ENCODE results near the gene HOXA9. TPM values are rescaled to one million over a fixed set of nuclear protein-coding genes. Genes with fewer than 3 reads are reported as not detected.

HOXA9 gene
- polyA plus RNA-seq, 1 of the 3 experiments (the other 2 are of a cell fraction), result not detected

GRCh38 chr7:27114881-27115220 lies 50.5 kb downstream of the HOXA9 start:
- ChIA-PET CTCF (interaction anchor here (0.7 to 1.6 kb wide), 6 partner anchors 12 to 433 kb away, joined by 3 to 4 read pairs (median 3); partner anchors contain the start of genes HOXA4 and HOXA5), POLR2A (no interaction called here)
- H3F3A ChIP-seq (replicated peaks; ENCODE audit: insufficient read depth), result peaks cover 5% of the 10 kb centered on the region
- H3K4me1 ChIP-seq (ENCODE audit: control insufficient read depth in 1 of 2, insufficient read depth in 2 of 2, low read depth in 1 of 2, low read length in 1 of 2), result no peaks in the 10 kb centered on the region; a peak in 1 of 4 replicates
- no peaks in the 10 kb centered on the region for H3K9me3 ChIP-seq
- H3K79me2 ChIP-seq (ENCODE audit: insufficient read depth), result no peaks in the 10 kb centered on the region
- H3K4me3 ChIP-seq (ENCODE audit: low read depth in 2 of 2, low read length in 1 of 2), result no peak overlapping the region
- WGBS (ENCODE audit: low lambda C conversion rate), result 10% methylated on average over 6 of the region's 6 CpGs
- no peaks in the 10 kb centered on the region for H3K9me2 ChIP-seq
- H3K4me2 ChIP-seq, result no peak overlapping the region
- no peak overlapping the region for H3K9ac ChIP-seq
- no peaks in the 10 kb centered on the region for H3K36me3 ChIP-seq (replicated peaks in 1 of 2; ENCODE audit: control insufficient read depth in 1 of 2, insufficient read depth in 2 of 2, low read length in 1 of 2)
- H2AFZ ChIP-seq (ENCODE audit: low read depth), result no peak overlapping the region
- DNase-seq, result no peak
- TF ChIP-seq USF1 (IDR thresholded peaks at IDR 0.05; ENCODE audit: borderline replicate concordance, low read depth), result no peak
- no peak for TF ChIP-seq RFX5 (IDR thresholded peaks at IDR 0.05; ENCODE audit: low read length)
- peak; percentile 24; the same call in 1 of the 2 replicates for TF ChIP-seq EZH2phosphoT487 (IDR thresholded peaks at IDR 0.05; ENCODE audit: borderline replicate concordance, low read depth)
- no peak for TF ChIP-seq MEF2A (IDR thresholded peaks at IDR 0.05; ENCODE audit: borderline replicate concordance, low read depth)
- TF ChIP-seq FOXJ3 (CRISPR knock-in tag; IDR thresholded peaks at IDR 0.05), result no peak
- TF ChIP-seq NRF1 (IDR thresholded peaks at IDR 0.05; ENCODE audit: low read depth, low read length), result no peak
- peaks cover 94% of the 10 kb centered on the region for H3K27me3 ChIP-seq (ENCODE audit: insufficient read depth)
- no peaks in the 10 kb centered on the region for H4K20me1 ChIP-seq (ENCODE audit: insufficient read depth)
- H3K27ac ChIP-seq (ENCODE audit: low read depth in 2 of 2, low read length in 1 of 2), result no peak overlapping the region

DNA sequence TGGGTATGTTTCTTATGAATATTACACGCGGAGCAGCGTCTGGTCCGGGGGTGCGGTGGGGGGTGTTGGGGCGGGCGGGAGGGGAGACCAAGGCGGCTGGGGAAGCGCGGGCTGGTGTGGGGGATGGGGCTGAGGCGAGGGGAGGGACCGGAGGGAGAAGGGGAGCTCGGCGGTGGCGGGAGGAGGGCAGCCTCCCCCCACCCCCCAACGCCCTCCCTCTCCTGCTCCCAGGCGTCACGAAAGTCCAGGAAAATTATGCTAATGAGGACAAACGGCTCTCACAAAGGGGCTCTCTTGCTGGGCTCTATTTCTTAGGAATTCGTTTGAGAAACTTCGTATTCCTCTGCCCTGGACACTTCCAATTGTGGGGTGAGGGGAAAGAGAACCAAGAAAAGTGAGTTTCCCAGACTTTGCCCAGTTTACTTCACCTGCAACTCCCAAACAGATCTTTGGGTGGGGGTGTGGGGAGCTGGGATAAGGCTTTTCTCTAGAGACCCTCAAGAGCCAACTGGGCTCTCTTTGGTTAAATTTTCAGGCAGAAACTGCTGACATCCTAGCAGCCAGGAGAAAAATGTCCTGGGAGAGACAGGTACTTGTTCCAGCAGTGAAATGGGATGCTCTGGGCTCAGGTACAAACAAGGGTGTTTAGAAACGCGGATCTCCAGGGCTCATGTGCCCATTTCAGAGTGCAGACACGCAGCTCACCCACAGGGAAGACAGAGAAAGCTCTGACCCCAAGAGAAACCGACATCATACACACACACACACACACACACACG lies 51.2 kb downstream of the HOXA9 start:
- POLR2A ChIA-PET, result no interaction called here
- H3F3A ChIP-seq (replicated peaks; ENCODE audit: insufficient read depth), result peaks cover 5% of the 10 kb centered on the region
- H3K9me2 ChIP-seq, result no peaks in the 10 kb centered on the region
- H3K27ac ChIP-seq (ENCODE audit: low read depth in 2 of 2, low read length in 1 of 2), result no peak overlapping the region
- H3K36me3 ChIP-seq (replicated peaks in 1 of 2; ENCODE audit: control insufficient read depth in 1 of 2, insufficient read depth in 2 of 2, low read length in 1 of 2), result no peaks in the 10 kb centered on the region
- no peak overlapping the region for H3K4me3 ChIP-seq (ENCODE audit: low read depth in 2 of 2, low read length in 1 of 2)
- WGBS (ENCODE audit: low lambda C conversion rate), result 7% methylated on average over 12 of the region's 26 CpGs
- H3K27me3 ChIP-seq (ENCODE audit: insufficient read depth), result peaks cover 94% of the 10 kb centered on the region
- CTCF ChIA-PET, result interaction anchor here (0.7 to 1.4 kb wide), 4 partner anchors 14 to 29 kb away, joined by 3 to 4 read pairs (median 4); partner anchors contain the start of genes HOXA4 and HOXA5
- no peaks in the 10 kb centered on the region for H3K9me3 ChIP-seq
- no peaks in the 10 kb centered on the region for H3K79me2 ChIP-seq (ENCODE audit: insufficient read depth)
- H2AFZ ChIP-seq (ENCODE audit: low read depth), result no peak overlapping the region
- H3K4me1 ChIP-seq (ENCODE audit: control insufficient read depth in 1 of 2, insufficient read depth in 2 of 2, low read depth in 1 of 2, low read length in 1 of 2), result no peaks in the 10 kb centered on the region; a peak in 1 of 4 replicates
- TF ChIP-seq EZH2phosphoT487 (IDR thresholded peaks at IDR 0.05; ENCODE audit: borderline replicate concordance, low read depth) (0 out of 2 replicates have a peak, but pooled peaks have one; percentile 39), RAD21 (IDR thresholded peaks at IDR 0.05; ENCODE audit: low read length) (no peak)
- H3K9ac ChIP-seq, result no peak overlapping the region
- H4K20me1 ChIP-seq (ENCODE audit: insufficient read depth), result no peaks in the 10 kb centered on the region
- no peak overlapping the region for H3K4me2 ChIP-seq
- peak; percentile 52 for DNase-seq
